ENCODE measurements around the gene INO80B. TPM values are rescaled to one million over a fixed set of nuclear protein-coding genes. Genes with fewer than 3 reads are reported as not detected.
"Not testable (repeated sequence)": the region's sequence is repeated elsewhere in the genome, so short reads cannot be mapped to it uniquely, and the experiment has no call there.

INO80B gene
- total RNA-seq, 1 donor from 2014 or later = 16.5 TPM

- ATAC-seq (no peak), DNase-seq (ENCODE audit: low spot score) (no peak)
These were observed 19.6 kb downstream of the INO80B start for GRCh38 chr2:74474481-74474880.

GRCh38 chr2:74474899-74475298, 20.0 kb downstream of the INO80B start:
- no peak for DNase-seq (ENCODE audit: low spot score)
- ATAC-seq = no peak

- no peak for ATAC-seq
These were observed 26.5 kb downstream of the INO80B start for GRCh38 chr2:74481431-74481830.

GRCh38 chr2:74481961-74482800, 27.3 kb downstream of the INO80B start:
- ATAC-seq (peak; percentile 51), DNase-seq (ENCODE audit: low spot score) (peak; percentile 62)

More at GRCh38 chr2:74481431-74481830, 26.5 kb downstream of the INO80B start:
- no peak for DNase-seq (ENCODE audit: low spot score)

GRCh38 chr2:74482801-74483674, 28.2 kb downstream of the INO80B start, which contains the start of the genes CCDC142 and TTC31:
CCDC142 (minus strand) TSS chr2:74482998; CDS start chr2:74482837, 161 bp downstream.
TTC31 (plus strand) TSS chr2:74483081; CDS start chr2:74483096, 15 bp downstream.
- peak; percentile 90 for ATAC-seq
- peak; percentile 97 for DNase-seq (ENCODE audit: low spot score)

GRCh38 chr2:74483675-74484164, 28.8 kb downstream of the INO80B start:
- not testable (repeated sequence) for ATAC-seq; DNase-seq (ENCODE audit: low spot score)

GRCh38 chr2:74486141-74486540, 31.3 kb downstream of the INO80B start:
- DNase-seq (ENCODE audit: low spot score) (no peak), ATAC-seq (peak; percentile 6)

- DNase-seq (ENCODE audit: low spot score) (peak; percentile 86), ATAC-seq (peak; percentile 61)
These were observed 34.0 kb downstream of the INO80B start for GRCh38 chr2:74488643-74489481.

GRCh38 chr2:74489906-74490305, 35.0 kb downstream of the INO80B start:
- no peak for DNase-seq (ENCODE audit: low spot score)
- ATAC-seq = no peak

- DNase-seq (ENCODE audit: low spot score) (peak; percentile 90), ATAC-seq (peak; percentile 70)
These were observed 37.0 kb downstream of the INO80B start for GRCh38 chr2:74491648-74492544.

GRCh38 chr2:74493546-74493945, 38.7 kb downstream of the INO80B start:
- DNase-seq (ENCODE audit: low spot score) (no peak), ATAC-seq (no peak)

GRCh38 chr2:74495440-74495839, 40.6 kb downstream of the INO80B start:
- no peak for DNase-seq (ENCODE audit: low spot score)
- no peak for ATAC-seq

GRCh38 chr2:74496997-74497776, 42.3 kb downstream of the INO80B start:
- DNase-seq (ENCODE audit: low spot score) (no peak), ATAC-seq (peak; percentile 1)

GRCh38 chr2:74497777-74498499, 43.1 kb downstream of the INO80B start:
- DNase-seq (ENCODE audit: low spot score) = peak; percentile 64
- peak; percentile 15 for ATAC-seq

- DNase-seq (ENCODE audit: low spot score) = peak; percentile 74
- ATAC-seq = peak; percentile 32
These were observed 43.8 kb downstream of the INO80B start for GRCh38 chr2:74498500-74499266.

- DNase-seq (ENCODE audit: low spot score) (peak; percentile 62), ATAC-seq (peak; percentile 30)
These were observed 44.5 kb downstream of the INO80B start, which contains the start of gene LBX2 for GRCh38 chr2:74499267-74499939. LBX2 (minus strand) TSS chr2:74499603; CDS start chr2:74499537, 66 bp downstream.
